Muscle layer of colon (tissue), 2 donors: ENCODE results near the gene ATP8A2.

Source experiments
- H3K27ac ChIP-seq: one replicate; pipeline ENCODE4 v1.7.0; 2013; ENCODE audit warnings: low read depth, mild to moderate bottlenecking, low read length, moderate library complexity
- H3K27me3 ChIP-seq, 2 donors: one replicate each; pipeline ENCODE4 v1.7.0; 2013; ENCODE audit warnings: low read length in 2 of 2, mild to moderate bottlenecking in 2 of 2; ENCODE audit not compliant: insufficient read depth in 2 of 2, control insufficient read depth in 1 of 2
- H3K36me3 ChIP-seq: one replicate; pipeline ENCODE4 v1.7.0; 2013; ENCODE audit warnings: mild to moderate bottlenecking, low read length; ENCODE audit not compliant: insufficient read depth
- H3K4me1 ChIP-seq: one replicate; pipeline ENCODE4 v1.7.0; 2013; ENCODE audit warnings: mild to moderate bottlenecking, low read length; ENCODE audit not compliant: insufficient read depth
- H3K4me3 ChIP-seq, 2 donors: one replicate each; pipeline ENCODE4 v1.7.0; 2013; ENCODE audit warnings: low read length in 2 of 2, low read depth in 1 of 2, mild to moderate bottlenecking in 1 of 2, moderate library complexity in 1 of 2
- H3K9ac ChIP-seq: one replicate; pipeline ENCODE4 v1.7.0; 2013; ENCODE audit warnings: low read length
- H3K9me3 ChIP-seq: one replicate; pipeline ENCODE4 v1.7.0; 2013; ENCODE audit warnings: mild to moderate bottlenecking, low read length
- donor health status: abdominal sarcoma.
- donor health status: Adenocarcinoma of cecum.

Gene ATP8A2

GRCh38 chr13:26015271-26016125 is 643.7 kb downstream of the ATP8A2 start:
- Histone ChIP-seq H3K4me3 (no peak overlapping the region), H3K27me3 (peaks cover 0 to 8% of the 10 kb centered on the region in 2 donors), H3K4me1 (no peaks in the 10 kb centered on the region), H3K36me3 (no peaks in the 10 kb centered on the region), H3K27ac (no peak overlapping the region), H3K9me3 (no peaks in the 10 kb centered on the region), H3K9ac (no peak overlapping the region)

GRCh38 chr13:26016189-26016588 is 644.4 kb downstream of the ATP8A2 start:
- Histone ChIP-seq H3K4me3 (no peak overlapping the region), H3K9ac (no peak overlapping the region), H3K27ac (no peak overlapping the region), H3K36me3 (no peaks in the 10 kb centered on the region), H3K4me1 (no peaks in the 10 kb centered on the region), H3K9me3 (no peaks in the 10 kb centered on the region), H3K27me3 (peaks cover 0 to 8% of the 10 kb centered on the region in 2 donors)

- Histone ChIP-seq H3K4me3 (no peak overlapping the region), H3K9ac (no peak overlapping the region), H3K36me3 (no peaks in the 10 kb centered on the region), H3K27ac (no peak overlapping the region), H3K9me3 (no peaks in the 10 kb centered on the region), H3K27me3 (peaks cover 0 to 4% of the 10 kb centered on the region in 2 donors), H3K4me1 (no peaks in the 10 kb centered on the region)
Observed at GRCh38 chr13:26017196-26017921, 645.6 kb downstream of the ATP8A2 start.

- H3K27ac ChIP-seq: no peak overlapping the region
Observed at GRCh38 chr13:26017932-26018665, 646.3 kb downstream of the ATP8A2 start.

GRCh38 chr13:26019251-26019650 is 647.5 kb downstream of the ATP8A2 start:
- no peaks in the 10 kb centered on the region for H3K4me1 ChIP-seq

More at GRCh38 chr13:26017932-26018665, 646.3 kb downstream of the ATP8A2 start:
- no peak overlapping the region for H3K4me3 ChIP-seq
- no peaks in the 10 kb centered on the region for H3K36me3 ChIP-seq
- no peaks in the 10 kb centered on the region for H3K9me3 ChIP-seq
- no peak overlapping the region for H3K9ac ChIP-seq
- no peaks in the 10 kb centered on the region for H3K4me1 ChIP-seq
- peaks cover 0 to 1% of the 10 kb centered on the region in 2 donors for H3K27me3 ChIP-seq

GRCh38 chr13:26019881-26020870 is 648.4 kb downstream of the ATP8A2 start:
- no peaks in the 10 kb centered on the region for H3K9me3 ChIP-seq
- no peaks in the 10 kb centered on the region for H3K27me3 ChIP-seq
- no peaks in the 10 kb centered on the region for H3K36me3 ChIP-seq
- H3K4me3 ChIP-seq: no peak overlapping the region
- no peak overlapping the region for H3K27ac ChIP-seq
- no peak overlapping the region for H3K9ac ChIP-seq
- no peaks in the 10 kb centered on the region for H3K4me1 ChIP-seq

More at GRCh38 chr13:26019251-26019650, 647.5 kb downstream of the ATP8A2 start:
- no peak overlapping the region for H3K27ac ChIP-seq
- H3K27me3 ChIP-seq: no peaks in the 10 kb centered on the region
- H3K9me3 ChIP-seq: no peaks in the 10 kb centered on the region
- no peak overlapping the region for H3K4me3 ChIP-seq
- H3K36me3 ChIP-seq: no peaks in the 10 kb centered on the region
- H3K9ac ChIP-seq: no peak overlapping the region

- Histone ChIP-seq H3K27me3 (no peaks in the 10 kb centered on the region), H3K4me3 (no peak overlapping the region), H3K36me3 (no peaks in the 10 kb centered on the region), H3K9ac (no peak overlapping the region), H3K27ac (no peak overlapping the region), H3K4me1 (no peaks in the 10 kb centered on the region), H3K9me3 (no peaks in the 10 kb centered on the region)
Observed at GRCh38 chr13:26020891-26021290, 649.1 kb downstream of the ATP8A2 start.

- H3K4me1 ChIP-seq: no peaks in the 10 kb centered on the region
- H3K9me3 ChIP-seq: no peaks in the 10 kb centered on the region
- no peak overlapping the region for H3K4me3 ChIP-seq
- H3K9ac ChIP-seq: no peak overlapping the region
- H3K36me3 ChIP-seq: no peaks in the 10 kb centered on the region
- no peak overlapping the region for H3K27ac ChIP-seq
- no peaks in the 10 kb centered on the region for H3K27me3 ChIP-seq
Observed at GRCh38 chr13:26021516-26021915, 649.7 kb downstream of the ATP8A2 start.

GRCh38 chr13:26021956-26022355 is 650.2 kb downstream of the ATP8A2 start:
- Histone ChIP-seq H3K27me3 (no peaks in the 10 kb centered on the region), H3K9ac (no peak overlapping the region)

GRCh38 chr13:26022538-26023292 is 650.9 kb downstream of the ATP8A2 start:
- Histone ChIP-seq H3K9ac (no peak overlapping the region), H3K36me3 (no peaks in the 10 kb centered on the region), H3K4me3 (no peak overlapping the region), H3K27ac (no peak overlapping the region), H3K27me3 (no peaks in the 10 kb centered on the region), H3K9me3 (no peaks in the 10 kb centered on the region), H3K4me1 (no peaks in the 10 kb centered on the region)

More at GRCh38 chr13:26021956-26022355, 650.2 kb downstream of the ATP8A2 start:
- Histone ChIP-seq H3K4me3 (no peak overlapping the region), H3K4me1 (no peaks in the 10 kb centered on the region), H3K27ac (no peak overlapping the region), H3K36me3 (no peaks in the 10 kb centered on the region), H3K9me3 (no peaks in the 10 kb centered on the region)
